Immature natural killer cell (primary cell): ENCODE measurements around the gene PLSCR5. TPM values are rescaled to one million over a fixed set of nuclear protein-coding genes. Genes with fewer than 3 reads are reported as not detected.

Experiments used
- DNase-seq, 3 donors: peaks; one replicate each; pipeline ENCODE4 v3.0.0; 2022; ENCODE audit warnings: mixed read lengths in 1 of 3
- H3K27ac Mint-ChIP-seq, 6 donors: one replicate each; pipeline ENCODE4 v1.8.0; 2020; ENCODE audit warnings: mixed read lengths in 6 of 6, mild to moderate bottlenecking in 5 of 6, inconsistent platforms in 4 of 6, moderate library complexity in 3 of 6
- H3K27me3 Mint-ChIP-seq, 3 donors: one replicate each; pipeline ENCODE4 v1.8.0; 2020 to 2021; ENCODE audit warnings: low read depth in 3 of 3, mild to moderate bottlenecking in 3 of 3, mixed read lengths in 3 of 3, moderate library complexity in 3 of 3, inconsistent platforms in 1 of 3
- H3K36me3 Mint-ChIP-seq, 3 donors: one replicate each; pipeline ENCODE4 v1.8.0; 2020; ENCODE audit warnings: mixed read lengths in 3 of 3, inconsistent platforms in 2 of 3, mild to moderate bottlenecking in 2 of 3
- H3K4me1 Mint-ChIP-seq, 2 donors: one replicate each; pipeline ENCODE4 v1.8.0; 2020; ENCODE audit warnings: inconsistent platforms in 2 of 2, mild to moderate bottlenecking in 2 of 2, mixed read lengths in 2 of 2, moderate library complexity in 1 of 2
- H3K4me3 Mint-ChIP-seq, 5 donors: one replicate each; pipeline ENCODE4 v1.8.0; 2020; ENCODE audit warnings: mild to moderate bottlenecking in 5 of 5, mixed read lengths in 5 of 5, inconsistent platforms in 3 of 5, moderate library complexity in 3 of 5
- H3K9me3 Mint-ChIP-seq, 6 donors: one replicate each; pipeline ENCODE4 v1.8.0; 2020; ENCODE audit warnings: mild to moderate bottlenecking in 6 of 6, mixed read lengths in 6 of 6, inconsistent platforms in 4 of 6, moderate library complexity in 3 of 6
- polyA plus RNA-seq, 3 donors: library from polyadenylated mRNA; unstranded; fragments of 300-500 nt; fragmentation: Illumina TruSeq; gene quantifications; one replicate each; pipeline ENCODE4 v1.2.3, GENCODE V29; 2021

The PLSCR5 gene
- polyA plus RNA-seq, 3 donors from 2014 or later: not detected

- H3K27me3 Mint-ChIP-seq: peaks cover 0 to 3% (median 0%) of the 10 kb centered on the region in 3 donors
- no peaks in the 10 kb centered on the region for H3K36me3 Mint-ChIP-seq
- DNase-seq: no peak
- no peak overlapping the region for H3K27ac Mint-ChIP-seq
- peaks cover 0 to 11% of the 10 kb centered on the region in 2 donors for H3K4me1 Mint-ChIP-seq
- H3K4me3 Mint-ChIP-seq: no peak overlapping the region
- H3K9me3 Mint-ChIP-seq: peaks cover 0 to 10% (median 0%) of the 10 kb centered on the region in 6 donors
Measured at GRCh38 chr3:146621723-146622122, 16.6 kb upstream of the PLSCR5 start.

DNA sequence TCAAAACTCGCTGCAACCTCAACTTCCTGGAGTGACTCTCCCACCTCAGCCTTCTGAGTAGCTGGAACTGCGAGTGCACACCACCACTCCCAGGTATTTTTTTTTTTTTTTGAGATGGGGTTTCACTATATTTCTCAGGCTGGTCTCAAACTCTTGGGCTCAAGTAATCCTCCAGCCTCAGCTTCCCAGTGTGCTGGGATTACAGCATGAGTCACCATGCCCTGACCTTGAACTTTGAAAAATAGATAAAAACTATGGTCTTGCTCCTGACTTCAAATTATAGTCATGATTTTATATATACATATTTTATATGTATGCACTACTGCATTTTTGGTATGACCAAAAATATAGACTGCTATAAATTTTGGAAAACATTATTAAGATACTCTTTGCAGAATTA is 6.9 kb upstream of the PLSCR5 start:
- Mint-ChIP-seq H3K27me3 (no peaks in the 10 kb centered on the region), H3K4me1 (no peaks in the 10 kb centered on the region), H3K9me3 (peaks cover 0 to 8% (median 0%) of the 10 kb centered on the region in 6 donors), H3K4me3 (no peak overlapping the region), H3K36me3 (no peaks in the 10 kb centered on the region), H3K27ac (no peak overlapping the region)
- DNase-seq: no peak

DNA sequence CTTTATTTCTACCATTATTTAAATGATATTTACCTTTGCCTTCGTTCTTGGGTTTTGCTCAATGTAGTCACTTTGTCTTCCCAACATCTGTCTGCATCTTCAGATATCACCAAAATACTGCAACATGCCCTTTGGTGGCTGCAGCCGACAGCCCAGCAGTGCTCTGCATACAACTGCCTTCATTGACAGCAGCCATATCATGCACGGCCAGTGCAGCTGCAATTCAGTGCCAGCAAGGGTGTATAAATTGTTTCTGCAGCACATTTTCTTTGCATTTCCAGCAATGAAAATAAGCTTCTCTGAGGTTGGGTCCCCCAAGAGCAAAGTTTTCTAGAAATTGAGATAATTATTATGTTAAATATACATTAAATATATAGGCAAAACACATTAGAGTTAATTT is 6.0 kb upstream of the PLSCR5 start:
- no peak for DNase-seq
- Mint-ChIP-seq H3K36me3 (no peaks in the 10 kb centered on the region), H3K9me3 (peaks cover 0 to 8% (median 0%) of the 10 kb centered on the region in 6 donors), H3K4me3 (no peak overlapping the region), H3K27ac (no peak overlapping the region), H3K4me1 (no peaks in the 10 kb centered on the region), H3K27me3 (no peaks in the 10 kb centered on the region)

GRCh38 chr3:146598535-146598934 is 6.6 kb downstream of the PLSCR5 start:
- no peak for DNase-seq
- no peaks in the 10 kb centered on the region for H3K4me1 Mint-ChIP-seq
- no peaks in the 10 kb centered on the region for H3K36me3 Mint-ChIP-seq
- H3K4me3 Mint-ChIP-seq: no peak overlapping the region
- no peak overlapping the region for H3K27ac Mint-ChIP-seq
- H3K9me3 Mint-ChIP-seq: no peaks in the 10 kb centered on the region
- H3K27me3 Mint-ChIP-seq: peaks cover 0 to 4% (median 0%) of the 10 kb centered on the region in 3 donors

DNA sequence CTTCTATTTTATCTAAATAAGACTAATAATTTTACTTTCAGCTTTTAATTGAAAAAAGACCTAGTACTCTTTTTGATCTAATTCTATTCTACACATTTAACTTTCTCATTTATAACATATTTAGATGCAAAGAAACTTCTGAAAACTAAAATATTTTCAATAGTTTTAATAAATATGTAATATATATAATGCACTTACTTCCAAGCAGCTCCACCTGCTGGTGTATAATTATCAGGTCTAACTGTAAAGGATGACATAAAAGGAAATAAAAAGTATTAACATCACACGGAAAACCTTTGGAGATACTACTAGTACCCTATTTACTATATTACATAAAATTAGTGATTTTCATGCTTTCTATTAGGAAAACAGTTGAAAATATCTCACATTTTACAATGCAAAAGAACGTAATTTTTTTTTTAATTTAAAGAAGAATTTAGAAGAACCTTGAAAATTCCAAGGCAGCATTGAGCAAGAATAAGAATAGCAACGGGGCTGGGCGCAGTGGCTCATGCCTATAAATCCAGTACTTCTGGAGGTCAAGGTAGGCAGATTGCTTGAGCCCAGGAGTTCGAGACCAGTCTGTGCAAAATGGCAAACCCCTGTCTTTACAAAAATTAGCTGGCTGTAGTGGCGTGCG is 10.2 kb downstream of the PLSCR5 start:
- Mint-ChIP-seq H3K4me1 (no peaks in the 10 kb centered on the region), H3K36me3 (no peaks in the 10 kb centered on the region), H3K9me3 (no peaks in the 10 kb centered on the region), H3K4me3 (no peak overlapping the region), H3K27ac (no peak overlapping the region), H3K27me3 (peaks cover 0 to 7% (median 0%) of the 10 kb centered on the region in 3 donors)
- no peak for DNase-seq

DNA sequence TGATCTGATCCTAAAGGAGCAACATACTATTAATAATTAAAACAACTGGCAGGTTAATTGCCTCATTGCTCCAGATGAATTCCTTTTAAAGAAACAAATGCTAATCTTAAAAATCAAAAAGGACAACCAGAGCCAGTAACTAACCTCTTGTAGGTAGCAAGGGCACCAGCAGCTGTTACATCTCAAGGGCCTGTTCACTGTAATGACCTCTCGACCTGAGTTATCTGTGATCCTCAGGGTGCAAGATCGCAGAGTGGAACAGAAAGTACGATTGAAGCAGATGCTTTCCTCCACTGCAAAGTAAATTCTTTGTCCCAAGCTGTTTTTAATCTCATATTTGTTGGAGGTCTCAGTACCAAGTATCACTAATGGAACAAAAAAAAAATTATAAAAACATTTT is 11.4 kb downstream of the PLSCR5 start:
- H3K36me3 Mint-ChIP-seq: no peaks in the 10 kb centered on the region
- DNase-seq: no peak
- H3K27ac Mint-ChIP-seq: no peak overlapping the region
- H3K4me3 Mint-ChIP-seq: no peak overlapping the region
- peaks cover 0 to 5% (median 4%) of the 10 kb centered on the region in 3 donors for H3K27me3 Mint-ChIP-seq
- H3K4me1 Mint-ChIP-seq: no peaks in the 10 kb centered on the region
- no peaks in the 10 kb centered on the region for H3K9me3 Mint-ChIP-seq

DNA sequence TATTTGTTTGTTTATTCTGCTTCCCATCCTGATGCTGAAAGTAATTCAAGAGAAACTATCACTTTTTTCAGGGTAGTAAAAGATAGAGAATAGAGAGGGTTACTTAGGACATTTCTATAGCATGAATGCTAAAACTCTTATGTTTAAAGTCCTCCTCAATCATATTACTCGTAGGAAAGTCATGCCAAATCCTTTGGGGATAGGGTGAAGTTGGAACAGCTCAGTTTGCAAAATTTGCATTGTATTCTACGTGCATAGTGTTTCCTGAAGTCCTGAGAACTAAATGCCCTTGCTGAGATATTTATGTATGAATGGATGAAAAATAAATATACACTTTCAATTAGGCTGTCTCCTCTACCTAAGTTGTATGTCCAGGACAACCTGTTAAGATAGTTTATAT is 14.6 kb downstream of the PLSCR5 start:
- Mint-ChIP-seq H3K27ac (no peak overlapping the region), H3K27me3 (peaks cover 0 to 4% (median 3%) of the 10 kb centered on the region in 3 donors), H3K4me3 (no peak overlapping the region), H3K36me3 (no peaks in the 10 kb centered on the region), H3K4me1 (no peaks in the 10 kb centered on the region), H3K9me3 (no peaks in the 10 kb centered on the region)
- no peak for DNase-seq

DNA sequence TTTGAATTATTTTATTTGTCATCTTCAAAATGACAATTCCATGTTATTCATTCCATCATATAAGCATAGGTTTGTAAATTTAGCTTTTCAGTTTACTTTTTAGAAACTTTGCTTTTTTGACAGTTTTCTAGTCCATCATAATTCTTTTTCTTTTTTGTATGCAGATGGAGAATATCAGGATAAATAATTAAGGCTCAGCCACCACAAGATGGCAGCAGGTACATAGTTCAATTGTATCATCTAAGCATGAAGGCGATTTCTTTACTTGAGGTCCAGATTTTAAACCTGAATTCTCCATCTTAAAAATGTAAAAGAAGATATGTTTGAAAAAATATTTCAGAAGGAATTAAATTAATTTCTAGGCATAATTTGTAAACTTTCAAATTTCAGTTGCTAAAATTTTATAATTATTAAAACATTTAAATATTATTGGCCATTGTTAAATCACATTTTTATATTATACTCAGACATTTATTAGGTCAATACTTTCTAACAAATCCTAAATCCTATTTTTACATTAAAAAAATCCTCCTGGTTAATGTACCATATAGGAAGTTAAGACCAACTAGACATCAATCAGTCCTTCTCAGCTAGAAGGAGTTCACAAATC is 15.1 kb downstream of the PLSCR5 start:
- Mint-ChIP-seq H3K36me3 (no peaks in the 10 kb centered on the region), H3K27ac (no peak overlapping the region), H3K27me3 (peaks cover 0 to 4% (median 3%) of the 10 kb centered on the region in 3 donors), H3K4me3 (no peak overlapping the region), H3K9me3 (no peaks in the 10 kb centered on the region), H3K4me1 (no peaks in the 10 kb centered on the region)
- no peak for DNase-seq

DNA sequence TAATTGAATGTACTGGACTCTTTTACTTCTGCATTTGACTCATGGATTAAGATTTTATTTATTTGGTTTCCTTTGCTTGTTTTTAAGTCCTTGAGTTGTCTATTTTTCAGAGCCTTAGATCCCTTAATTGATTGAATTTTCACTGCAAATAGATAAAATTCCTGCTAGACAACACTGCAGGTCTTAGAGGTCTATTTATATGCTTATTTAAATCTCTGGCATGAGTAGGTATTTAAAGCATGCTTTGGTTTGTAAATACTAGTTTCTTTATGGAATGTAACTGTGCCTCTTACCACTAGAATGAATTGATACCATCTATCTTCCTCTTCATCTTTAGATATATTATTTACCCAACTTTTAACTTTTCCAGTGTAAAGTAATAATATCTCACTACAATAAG is 20.0 kb downstream of the PLSCR5 start:
- Mint-ChIP-seq H3K27me3 (peaks cover 0 to 4% (median 4%) of the 10 kb centered on the region in 3 donors), H3K36me3 (no peaks in the 10 kb centered on the region), H3K9me3 (no peaks in the 10 kb centered on the region), H3K4me1 (no peaks in the 10 kb centered on the region), H3K27ac (no peak overlapping the region), H3K4me3 (no peak overlapping the region)
- no peak for DNase-seq

- no peaks in the 10 kb centered on the region for H3K9me3 Mint-ChIP-seq
- H3K4me3 Mint-ChIP-seq: no peak overlapping the region
- H3K27me3 Mint-ChIP-seq: peaks cover 0 to 4% (median 0%) of the 10 kb centered on the region in 3 donors
- no peak for DNase-seq
- H3K27ac Mint-ChIP-seq: no peak overlapping the region
- no peaks in the 10 kb centered on the region for H3K36me3 Mint-ChIP-seq
- no peaks in the 10 kb centered on the region for H3K4me1 Mint-ChIP-seq
Measured at GRCh38 chr3:146581951-146582467, 23.1 kb downstream of the PLSCR5 start.

DNA sequence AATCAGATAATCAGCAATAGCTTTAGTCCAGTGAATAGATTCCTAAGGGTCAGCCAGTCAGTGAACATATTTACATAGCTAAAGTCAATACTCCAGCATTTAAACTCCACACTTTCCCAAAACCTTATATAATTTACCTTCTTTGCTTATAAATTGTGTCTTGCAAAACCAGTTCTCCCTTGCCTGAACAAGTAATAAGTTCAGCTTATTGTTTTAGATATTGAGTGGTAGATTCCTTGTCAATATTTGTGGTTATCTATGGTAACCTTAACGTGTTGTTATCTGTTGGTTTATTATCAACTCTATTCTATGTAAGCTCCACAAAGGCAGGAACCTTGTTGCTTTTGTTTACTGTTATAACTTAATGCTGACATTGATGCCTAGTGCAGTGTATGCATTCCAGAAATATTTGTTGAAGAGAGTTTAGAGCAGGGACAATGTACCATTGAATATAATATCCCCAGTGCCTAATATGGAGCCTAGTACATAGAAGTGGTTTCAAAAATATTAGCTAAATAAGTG is 24.0 kb downstream of the PLSCR5 start:
- Mint-ChIP-seq H3K27ac (no peak overlapping the region), H3K4me3 (no peak overlapping the region), H3K27me3 (peaks cover 0 to 4% (median 0%) of the 10 kb centered on the region in 3 donors), H3K9me3 (no peaks in the 10 kb centered on the region), H3K36me3 (no peaks in the 10 kb centered on the region), H3K4me1 (no peaks in the 10 kb centered on the region)
- no peak for DNase-seq

GRCh38 chr3:146577662-146578061 is 27.5 kb downstream of the PLSCR5 start:
- Mint-ChIP-seq H3K9me3 (no peaks in the 10 kb centered on the region), H3K27me3 (peaks cover 0 to 2% (median 0%) of the 10 kb centered on the region in 3 donors), H3K27ac (no peak overlapping the region), H3K36me3 (no peaks in the 10 kb centered on the region), H3K4me1 (no peaks in the 10 kb centered on the region), H3K4me3 (no peak overlapping the region)
- DNase-seq: peak; percentile 11 to 34 (median 12)

DNA sequence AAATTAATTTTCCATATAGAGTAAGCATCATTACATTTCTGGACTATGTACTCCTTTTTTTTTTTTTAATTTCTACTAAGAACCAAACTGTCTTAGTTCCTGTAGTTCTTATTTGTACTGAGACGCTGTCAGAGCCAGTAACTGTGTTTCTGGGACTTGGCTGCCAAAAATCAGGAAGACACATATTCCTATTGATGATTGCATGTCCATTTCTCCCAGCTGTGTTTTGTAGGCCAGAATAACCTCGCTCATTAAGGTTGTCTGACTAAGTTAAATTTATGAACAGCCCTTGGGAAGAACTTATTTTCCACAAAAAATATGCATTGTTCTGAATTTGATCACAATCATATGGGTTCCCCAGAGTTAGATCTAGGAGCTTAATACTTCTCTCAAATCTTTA is 29.5 kb downstream of the PLSCR5 start:
- peaks cover 0 to under 1% (median 0%) of the 10 kb centered on the region in 3 donors for H3K27me3 Mint-ChIP-seq
- no peak overlapping the region for H3K27ac Mint-ChIP-seq
- DNase-seq: no peak
- H3K4me3 Mint-ChIP-seq: no peak overlapping the region
- no peaks in the 10 kb centered on the region for H3K36me3 Mint-ChIP-seq
- no peaks in the 10 kb centered on the region for H3K9me3 Mint-ChIP-seq
- H3K4me1 Mint-ChIP-seq: no peaks in the 10 kb centered on the region

GRCh38 chr3:146574173-146574572 is 31.0 kb downstream of the PLSCR5 start:
- H3K9me3 Mint-ChIP-seq: no peaks in the 10 kb centered on the region
- no peaks in the 10 kb centered on the region for H3K36me3 Mint-ChIP-seq
- H3K4me3 Mint-ChIP-seq: no peak overlapping the region
- DNase-seq: no peak
- no peaks in the 10 kb centered on the region for H3K27me3 Mint-ChIP-seq
- H3K4me1 Mint-ChIP-seq: no peaks in the 10 kb centered on the region
- H3K27ac Mint-ChIP-seq: no peak overlapping the region
